Measurements from ENCODE around the gene VTCN1.

The VTCN1 gene

DNA sequence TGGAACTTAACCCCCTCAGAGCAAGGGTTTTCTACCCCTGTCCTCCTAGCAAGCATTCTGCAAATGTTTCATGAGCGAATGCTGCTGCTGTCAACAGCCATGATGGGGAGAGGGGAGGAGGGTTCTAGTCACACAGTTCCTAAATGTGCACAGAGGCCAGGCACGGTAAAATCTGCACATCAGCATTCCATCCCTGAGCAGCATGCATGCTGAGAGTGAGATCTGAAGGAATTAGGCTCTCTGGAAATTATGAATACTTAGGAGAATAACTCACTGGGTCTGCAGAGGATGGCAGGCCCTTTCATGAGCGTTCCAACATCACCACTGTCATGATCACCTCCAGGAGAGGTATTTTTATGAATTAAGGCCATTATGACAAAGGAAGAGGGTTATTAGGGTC is 2.1 kb downstream of the VTCN1 start:
- no peak for DNase-seq

DNA sequence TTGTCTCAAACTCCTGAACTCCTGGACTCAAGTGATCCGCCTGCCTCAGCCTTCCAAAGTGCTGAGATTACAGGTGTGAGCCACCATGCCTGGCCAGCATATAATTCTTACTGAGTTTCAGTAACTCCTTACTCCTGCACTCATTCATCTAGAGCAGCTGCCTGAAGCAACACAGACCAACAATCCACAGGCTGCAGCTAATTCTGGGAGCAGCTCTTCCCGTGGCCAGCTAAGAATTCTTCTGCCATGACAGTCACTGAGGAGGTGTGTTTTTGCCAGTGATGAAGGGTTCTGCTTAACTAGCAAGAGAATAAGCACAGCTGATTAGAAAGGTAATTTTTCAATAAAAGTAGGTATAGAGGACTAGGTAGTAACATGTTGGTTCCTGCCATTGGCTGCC is 5.4 kb downstream of the VTCN1 start:
- no peak for DNase-seq

DNA sequence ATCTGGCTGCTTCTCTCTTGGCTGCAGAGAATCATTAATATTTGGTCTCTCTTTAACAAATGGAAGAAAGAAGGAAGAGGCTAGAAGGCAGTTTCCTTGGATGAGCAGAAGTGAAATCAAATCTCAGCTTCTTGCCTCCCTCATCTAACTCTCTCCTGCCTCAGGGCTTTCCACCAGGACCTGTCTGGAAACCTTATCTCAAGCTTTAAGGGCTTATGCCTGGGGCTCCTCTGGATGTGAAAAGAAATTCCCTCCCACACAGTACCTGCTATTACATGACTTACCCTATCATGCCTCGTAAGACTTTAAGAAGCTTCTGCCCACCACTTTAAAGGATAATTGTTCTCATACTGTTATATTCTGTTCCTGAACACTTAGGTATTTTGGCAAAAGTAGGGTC is 8.9 kb downstream of the VTCN1 start:
- DNase-seq, result no peak

DNA sequence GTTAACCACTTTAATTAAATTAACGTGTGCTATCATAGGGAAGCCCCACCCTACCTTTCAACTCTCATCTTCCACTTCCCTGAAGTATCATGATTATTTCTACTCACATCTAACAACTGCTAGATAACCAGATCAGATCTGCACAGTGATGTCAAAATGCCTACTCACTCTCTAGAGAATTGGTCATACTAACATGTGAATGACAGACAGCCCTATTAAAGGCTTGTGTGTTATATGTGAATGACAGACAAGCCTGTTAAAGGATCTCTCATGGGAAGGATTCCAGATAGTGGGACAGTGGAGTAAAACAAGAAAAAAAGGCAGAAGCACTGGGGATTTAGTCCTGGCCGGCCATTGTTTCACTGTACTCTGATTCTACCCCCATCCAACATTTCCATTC is 12.6 kb downstream of the VTCN1 start:
- no peak for DNase-seq

DNA sequence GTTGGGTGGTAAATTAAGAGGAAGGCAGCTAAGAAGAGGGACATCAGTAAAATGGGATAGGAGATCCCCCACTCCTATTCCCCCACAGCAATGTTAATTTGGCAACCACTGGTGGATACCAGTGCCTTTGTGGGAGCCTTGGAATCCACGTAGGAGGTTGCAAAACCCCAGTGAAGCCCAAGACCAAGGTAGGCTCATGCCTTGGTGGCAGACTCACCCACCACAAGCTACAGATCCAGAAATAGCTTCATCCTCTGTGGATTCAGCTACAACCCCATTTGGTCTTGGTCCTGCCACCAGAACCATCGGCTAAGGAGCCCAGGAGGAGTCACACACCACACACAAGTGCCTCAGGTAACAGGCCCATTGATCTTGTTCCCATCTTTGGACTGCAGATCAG is 21.0 kb downstream of the VTCN1 start:
- DNase-seq, result no peak

DNA sequence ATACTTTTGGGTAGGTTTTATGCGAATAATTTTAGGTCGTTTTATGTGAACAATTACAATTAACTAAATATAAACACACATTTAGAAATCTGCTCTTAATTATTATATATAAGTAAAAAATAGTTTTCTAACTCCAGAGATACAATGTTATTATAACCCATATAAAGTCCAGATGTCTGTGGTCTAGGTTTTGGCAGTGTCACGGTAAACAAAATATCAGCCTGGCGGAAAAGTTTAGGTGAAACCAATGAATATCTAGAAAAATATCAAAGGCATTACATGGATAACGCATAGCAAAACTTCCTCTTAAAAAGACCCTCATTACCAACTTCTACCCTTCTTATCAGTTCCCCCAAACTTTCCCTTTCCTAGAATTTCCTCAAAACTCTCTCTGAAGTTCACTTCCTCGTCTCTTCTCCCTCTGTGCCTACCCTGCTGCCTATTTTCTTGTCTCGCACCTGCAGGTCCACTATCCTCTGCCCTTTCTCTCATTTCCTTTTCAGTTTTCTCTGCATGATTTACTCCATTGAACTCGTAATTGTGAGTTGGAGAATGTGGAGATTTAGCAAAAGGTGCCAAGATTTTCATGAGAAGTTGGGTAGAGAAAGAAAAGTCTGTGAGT is 21.8 kb downstream of the VTCN1 start:
- no peak for DNase-seq

DNA sequence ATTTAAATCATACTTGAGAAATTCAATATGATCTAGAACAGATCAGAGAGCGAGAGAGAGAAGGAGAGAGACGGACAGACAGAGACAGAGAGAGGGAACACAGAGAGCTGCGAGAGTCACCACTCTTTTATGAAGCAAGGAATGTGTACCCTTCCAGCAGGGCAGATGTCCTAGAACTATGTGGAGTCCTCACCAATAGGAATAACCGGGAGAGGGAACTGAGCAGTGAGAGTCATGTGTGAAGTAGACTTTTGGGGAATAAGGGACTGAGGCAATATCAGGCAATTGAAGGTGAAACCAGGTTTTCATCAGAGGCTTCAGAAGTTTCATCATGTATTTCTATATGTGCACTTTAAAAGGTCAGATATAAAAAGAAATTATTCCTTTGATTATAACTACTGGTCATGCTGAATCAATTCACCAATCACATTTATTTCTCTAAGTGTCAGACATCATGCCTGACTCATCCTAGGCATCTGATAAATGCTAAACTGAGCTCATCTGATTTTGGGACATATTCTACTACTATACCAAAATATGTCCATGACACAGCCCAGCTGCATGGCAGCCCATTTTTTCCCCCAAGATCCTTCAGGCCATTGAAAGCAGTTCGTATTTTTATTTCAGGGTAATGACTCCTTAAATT is 22.4 kb downstream of the VTCN1 start:
- DNase-seq, result no peak

DNA sequence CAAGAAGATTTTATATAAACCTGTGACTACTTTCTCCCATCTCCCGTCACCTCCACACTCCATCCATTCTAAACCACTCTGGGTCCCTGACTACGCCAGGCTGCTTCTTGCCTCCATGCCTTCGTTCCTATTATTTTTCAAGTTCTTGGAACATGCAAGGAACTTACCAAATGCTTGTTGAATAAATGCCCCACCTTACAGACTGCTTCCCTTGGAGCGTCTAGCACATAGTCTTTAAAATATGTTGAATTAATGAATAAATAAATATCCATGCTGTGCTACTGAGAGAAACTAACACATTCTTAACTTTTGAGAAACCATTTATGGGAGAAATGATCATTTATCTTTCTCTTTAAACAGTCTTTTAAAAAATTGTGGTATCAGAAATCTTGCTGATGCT is 27.6 kb downstream of the VTCN1 start:
- no peak for DNase-seq

DNA sequence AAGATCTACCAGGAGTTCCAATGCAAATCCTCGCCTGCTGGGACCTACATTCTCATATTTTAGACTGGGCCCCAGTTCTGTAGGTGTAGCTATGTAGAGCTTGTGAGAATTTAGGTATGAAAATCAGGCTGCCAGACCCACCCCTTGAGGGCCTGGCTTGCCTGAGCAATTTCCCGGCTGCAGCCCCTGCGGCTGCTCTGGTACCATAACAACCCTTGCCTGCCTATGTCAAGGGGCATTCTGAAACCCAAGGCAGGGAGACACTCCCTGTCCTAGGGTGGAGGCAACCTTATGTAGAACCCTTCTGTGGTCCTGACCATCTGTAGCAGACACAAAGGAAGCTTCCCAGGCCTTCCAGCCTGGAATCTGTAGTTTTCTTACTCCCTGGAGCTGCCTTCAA is 28.4 kb downstream of the VTCN1 start:
- DNase-seq, result no peak

DNA sequence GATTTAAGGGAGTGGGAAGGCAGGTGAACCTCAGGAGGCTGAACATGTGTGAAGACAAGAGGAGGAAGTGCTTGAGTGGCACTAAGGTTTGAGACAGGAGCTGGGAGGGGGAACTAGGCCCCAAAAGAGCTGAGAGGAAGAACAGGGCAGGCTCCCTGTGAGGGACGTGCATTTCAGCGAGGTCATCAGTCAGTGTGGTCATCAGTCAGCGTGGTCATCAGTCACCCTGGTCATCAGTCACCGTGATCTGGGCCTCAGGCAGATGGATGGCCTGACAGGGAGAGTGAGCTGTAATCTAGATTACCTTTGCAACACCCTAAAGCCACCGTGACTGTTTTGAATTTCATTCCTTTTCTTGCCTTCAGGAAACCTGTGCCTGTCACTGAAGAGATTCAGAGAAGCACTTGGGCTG is 29.1 kb downstream of the VTCN1 start:
- DNase-seq, result no peak

DNA sequence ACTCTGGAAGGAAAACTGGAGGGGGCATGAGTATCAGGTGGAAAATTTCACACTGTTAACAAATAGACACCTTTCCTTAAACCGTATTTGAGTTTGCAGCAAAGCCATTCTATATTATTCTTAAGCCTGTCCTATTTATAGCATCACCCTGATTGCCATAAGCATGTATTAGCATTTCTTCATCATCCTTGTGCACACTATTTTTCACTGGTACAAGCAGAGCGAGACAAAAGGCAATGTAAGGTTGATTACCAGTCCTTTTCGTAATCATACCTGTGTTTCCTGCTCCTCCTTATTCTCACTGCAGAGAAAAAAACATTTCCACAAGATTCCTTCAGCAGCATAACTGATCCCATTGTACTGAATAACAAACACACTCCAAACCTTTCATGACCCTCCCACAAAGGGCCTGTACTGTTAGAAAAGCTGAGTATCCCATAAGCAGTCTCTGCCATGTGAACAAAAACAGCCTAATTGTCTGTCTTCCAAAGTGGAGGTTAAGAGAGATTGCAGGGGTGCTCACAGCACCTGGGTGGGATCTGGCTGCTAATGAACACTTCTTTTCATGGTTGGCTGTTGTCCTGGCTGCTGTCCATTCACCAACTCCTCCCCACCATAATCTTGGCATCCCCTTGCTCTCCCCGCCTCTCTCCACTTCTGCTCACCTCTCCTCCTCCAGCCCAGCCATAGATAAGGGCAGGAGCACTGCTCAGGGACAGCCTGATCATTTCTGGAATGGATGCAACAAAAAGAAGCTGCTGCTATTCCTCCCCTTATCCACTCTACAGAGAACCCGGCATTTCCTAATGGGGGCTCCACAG is 30.4 kb downstream of the VTCN1 start:
- no peak for DNase-seq

DNA sequence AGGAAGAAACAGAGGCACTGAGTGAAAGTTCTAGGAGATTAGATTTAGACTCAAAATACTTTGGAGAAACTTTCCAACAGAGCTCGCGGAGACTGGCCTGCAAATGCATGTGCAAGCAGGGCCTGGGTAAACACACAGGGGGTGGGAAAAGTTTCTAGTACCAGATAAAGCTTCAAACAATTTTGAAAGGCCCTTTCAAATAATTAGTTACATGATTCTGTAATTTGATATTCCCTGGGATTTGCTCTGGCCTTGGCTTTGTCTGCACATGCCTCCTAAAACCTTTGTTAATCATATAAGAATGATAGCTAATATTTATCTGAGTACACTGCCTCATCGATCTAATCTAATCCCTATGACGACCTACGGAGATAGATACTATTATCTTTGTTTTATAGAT is 31.3 kb downstream of the VTCN1 start:
- no peak for DNase-seq

DNA sequence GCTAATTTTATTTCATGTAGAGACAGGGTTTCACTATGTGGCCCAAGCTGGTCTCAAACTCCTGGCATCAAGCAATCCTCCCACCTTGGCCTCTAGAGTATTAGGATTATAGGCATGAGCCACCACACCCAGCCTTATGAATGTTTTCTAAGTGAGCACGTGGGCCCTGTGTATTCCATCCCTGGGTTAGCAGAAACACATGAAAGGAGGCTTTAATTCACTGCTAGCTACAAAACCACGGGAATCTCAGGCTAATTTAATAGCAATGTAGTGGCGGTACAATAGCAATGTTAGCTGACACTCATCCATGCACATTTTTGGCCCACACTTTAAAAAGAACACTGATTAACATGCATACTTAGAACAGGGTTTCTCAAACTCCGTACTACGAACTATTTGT is 32.0 kb downstream of the VTCN1 start:
- DNase-seq, result no peak

DNA sequence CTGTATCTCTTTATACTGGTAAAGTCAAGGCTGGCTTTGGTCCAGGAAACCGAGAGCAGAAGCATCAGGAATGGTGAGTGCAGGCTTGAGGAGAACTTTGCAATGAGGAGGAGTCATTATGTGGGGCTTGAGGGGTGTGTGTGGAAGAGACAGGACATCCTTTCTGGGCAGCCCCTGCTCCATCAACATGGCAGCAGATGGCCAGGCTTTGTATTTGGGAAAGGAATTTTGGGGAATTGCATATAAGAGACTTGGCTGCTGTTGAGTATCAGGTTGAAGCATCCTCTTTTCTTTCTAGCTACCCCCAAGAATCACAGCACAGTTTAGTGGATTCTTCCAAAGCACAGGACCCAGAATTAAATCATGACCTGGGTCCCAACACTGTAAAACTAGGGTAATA is 33.4 kb downstream of the VTCN1 start:
- no peak for DNase-seq

DNA sequence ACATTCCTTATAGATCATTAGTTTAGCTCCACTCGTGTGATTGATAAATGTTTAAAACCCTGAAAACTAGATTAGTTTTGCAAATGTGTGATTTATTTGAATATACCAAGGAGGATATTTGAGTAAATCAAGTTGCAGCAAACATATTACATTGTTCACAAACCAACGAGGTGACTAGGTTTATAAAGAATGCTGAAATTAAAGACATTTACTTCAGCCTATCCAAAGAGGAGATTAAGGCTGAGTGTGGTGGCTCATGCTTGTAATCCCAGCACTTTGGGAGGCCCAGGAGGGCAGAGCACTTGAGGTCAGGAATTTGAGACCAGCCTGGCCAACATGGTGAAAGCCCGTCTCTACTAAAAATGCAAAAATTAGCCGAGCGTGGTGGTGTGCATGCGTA is 34.1 kb downstream of the VTCN1 start:
- no peak for DNase-seq

DNA sequence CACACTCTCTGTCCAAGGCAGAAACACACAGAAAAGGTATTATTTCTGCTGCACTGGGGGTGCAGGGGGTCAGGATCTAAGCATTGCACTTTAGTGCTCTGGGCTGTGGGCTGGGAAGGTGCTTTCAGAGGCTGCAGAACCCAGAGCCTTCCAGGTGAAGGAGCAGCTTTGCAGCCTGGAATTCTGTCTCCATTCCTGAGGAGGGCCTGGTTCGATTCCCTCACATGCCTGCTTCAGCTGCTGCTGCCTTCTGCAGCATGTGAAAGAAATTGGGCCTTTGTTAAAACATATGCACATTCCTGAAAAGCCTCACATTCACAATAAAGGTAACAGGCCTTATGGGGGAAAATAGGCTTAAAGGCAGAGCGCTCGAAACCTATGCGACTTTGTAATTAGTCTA is 35.9 kb downstream of the VTCN1 start:
- no peak for DNase-seq

DNA sequence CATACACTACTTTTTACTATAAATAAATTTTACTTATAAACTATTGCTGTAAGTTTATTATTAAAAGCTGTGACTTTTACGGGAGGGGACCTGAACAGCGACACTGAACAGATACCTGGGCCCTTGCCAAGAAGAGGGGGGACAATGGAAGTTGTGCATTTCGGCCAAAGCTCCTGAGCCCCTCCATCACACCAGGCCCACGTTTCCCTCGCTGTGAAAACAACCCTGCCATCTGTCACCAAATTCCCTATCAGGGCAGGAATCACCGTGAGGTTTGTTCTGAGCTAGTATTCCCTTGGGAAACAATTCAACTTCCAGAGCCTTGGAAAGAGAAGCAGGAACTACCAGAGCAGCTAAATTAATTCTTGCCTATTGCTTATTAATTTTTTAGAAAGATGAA is 37.0 kb downstream of the VTCN1 start:
- DNase-seq, result no peak

DNA sequence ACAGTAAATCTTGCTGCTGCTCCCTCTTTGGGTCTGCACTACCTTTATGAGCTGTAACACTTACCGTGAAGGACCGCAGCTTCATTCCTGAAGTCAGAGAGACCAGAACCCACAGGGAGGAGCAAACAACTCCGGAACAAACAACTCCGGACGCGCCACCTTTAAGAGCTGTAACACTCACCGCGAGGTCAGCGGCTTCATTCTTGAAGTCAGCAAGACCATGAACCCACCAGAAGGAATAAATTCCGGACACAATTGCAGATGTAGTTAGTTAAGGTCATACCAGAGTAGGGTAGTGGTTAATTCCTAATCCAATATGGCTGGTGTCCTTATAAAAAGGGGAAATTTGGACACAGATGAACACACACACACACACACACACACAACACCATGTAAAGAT is 37.7 kb downstream of the VTCN1 start:
- DNase-seq, result no peak

DNA sequence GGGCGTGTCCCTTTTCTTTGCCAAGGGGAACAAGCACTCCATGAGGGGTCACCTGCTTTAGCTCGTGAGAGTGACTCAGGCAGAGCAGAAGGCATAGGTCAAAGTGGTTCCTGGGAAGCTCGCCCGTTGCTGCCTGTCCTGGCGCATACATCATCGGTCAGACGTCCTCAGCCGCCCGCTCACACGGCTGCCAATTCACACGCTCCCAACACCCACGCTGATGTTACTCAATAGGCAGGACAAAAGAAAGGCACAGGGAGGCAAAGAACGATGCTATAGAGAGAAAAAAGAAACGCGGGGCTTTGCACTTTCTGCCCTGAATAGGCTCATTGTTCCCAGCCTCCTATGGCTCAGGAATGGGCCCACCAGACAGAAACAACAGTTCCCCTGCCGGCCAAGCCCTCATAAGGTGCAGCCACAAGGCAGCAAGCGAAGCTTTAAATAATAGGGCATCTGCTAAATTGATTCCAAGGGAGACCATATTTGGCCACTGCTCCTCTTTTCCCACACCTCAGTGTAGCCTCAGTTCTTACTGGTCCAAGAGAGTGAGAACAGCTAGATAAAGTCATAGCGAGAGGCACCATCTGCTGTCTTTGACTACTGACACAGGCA is 38.7 kb downstream of the VTCN1 start:
- DNase-seq, result no peak

DNA sequence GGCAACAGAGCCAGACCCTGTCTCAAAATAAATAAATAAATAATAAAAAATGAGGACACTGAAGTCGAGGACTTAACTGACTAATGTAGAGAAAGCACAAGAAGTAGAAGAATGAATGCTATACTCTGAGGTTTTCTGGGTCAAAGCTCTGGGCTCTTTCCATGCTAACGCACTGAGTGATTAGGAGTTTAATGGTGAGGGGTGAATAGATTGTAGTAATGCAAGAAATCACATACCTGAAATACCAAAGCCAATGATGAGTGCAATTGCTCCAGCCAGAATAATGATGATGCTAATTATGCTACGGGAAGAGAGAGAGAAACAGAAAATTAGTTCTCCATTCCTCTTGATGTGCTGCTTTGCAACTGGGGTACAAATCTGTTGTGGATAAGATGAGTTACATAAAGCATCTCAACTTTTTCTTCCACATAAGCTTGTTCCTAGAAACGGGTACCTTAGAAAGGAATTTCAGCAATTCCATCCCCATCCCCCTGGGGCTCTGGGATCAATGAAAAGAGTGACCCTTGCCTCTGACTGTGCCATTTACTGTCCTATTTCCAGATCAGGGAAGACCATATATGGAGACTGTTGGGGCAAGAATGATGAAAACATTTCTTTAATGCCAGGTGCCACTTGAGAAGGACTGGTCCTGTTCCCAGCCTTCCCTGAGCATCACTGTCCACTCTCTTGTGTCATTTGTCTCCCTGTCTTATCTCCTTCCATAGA is 40.7 kb downstream of the VTCN1 start:
- DNase-seq, result no peak

DNA sequence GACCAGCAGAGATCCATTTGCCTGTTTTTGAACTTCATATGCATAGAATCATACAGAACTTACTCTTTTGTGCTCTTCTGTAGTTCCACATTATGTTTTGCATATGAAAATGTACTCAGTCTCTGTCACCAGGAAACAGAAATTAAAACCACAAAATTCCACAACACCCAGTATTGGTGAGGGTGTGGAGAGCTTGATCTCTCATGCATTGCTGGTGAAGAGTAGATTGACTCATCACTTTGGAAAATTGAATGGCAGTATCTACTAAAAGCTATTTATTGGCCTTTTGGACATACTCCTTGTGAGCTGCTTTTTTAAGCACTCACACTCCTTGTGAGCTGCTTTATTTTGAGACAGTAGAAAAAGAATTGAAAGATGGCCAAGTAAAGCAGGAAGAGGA is 43.3 kb downstream of the VTCN1 start:
- DNase-seq, result no peak

DNA sequence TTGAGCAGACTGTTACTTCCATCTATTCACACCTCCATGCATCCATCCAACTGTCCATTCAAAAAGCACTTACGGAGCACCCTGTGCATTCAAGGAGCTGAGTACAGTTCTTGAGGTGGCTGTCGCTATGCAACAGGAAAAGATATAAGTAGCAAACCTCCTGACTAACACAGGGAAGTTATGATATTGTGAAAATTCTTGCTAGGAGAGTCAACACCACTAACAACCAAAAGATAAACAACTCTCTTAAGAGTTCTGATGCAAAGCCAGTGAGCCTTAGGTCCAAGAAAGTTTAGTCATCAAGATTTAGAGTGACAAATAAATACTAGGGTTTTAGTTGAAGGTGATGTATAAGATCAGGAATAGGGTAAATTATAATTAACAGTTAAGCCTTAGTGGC is 44.7 kb downstream of the VTCN1 start:
- DNase-seq, result no peak

DNA sequence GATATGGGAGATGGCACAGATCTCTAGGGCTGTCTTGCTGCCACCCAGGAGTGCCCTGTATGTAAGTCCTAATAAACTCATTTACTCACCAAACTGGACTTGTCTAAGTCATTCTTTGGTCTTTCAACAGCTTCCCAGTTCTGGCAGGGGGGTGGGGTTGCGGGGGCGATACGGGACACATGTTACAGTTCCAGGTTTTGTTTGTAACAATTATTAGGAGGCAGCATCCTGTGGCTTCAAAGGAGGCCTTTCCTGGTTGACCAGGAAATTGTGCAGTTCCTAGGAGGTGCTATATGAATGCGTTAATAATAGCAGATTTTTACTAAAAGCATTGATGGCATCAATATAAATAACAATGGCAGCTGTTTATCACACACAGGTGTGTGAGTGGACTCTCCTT is 46.5 kb downstream of the VTCN1 start:
- DNase-seq, result no peak

Measured in CD4-positive, alpha-beta T cell treated with Interleukin-4 for 1 hour (primary cell).